Caco-2 (cell line): ENCODE results near the gene REELD1. TPM values are rescaled to one million over a fixed set of nuclear protein-coding genes. Genes with fewer than 3 reads are reported as not detected.

Experiments used
- BruUV-seq: library from RNA; stranded (reverse); fragments of 400-500 nt; replicated peaks from 2 replicates; lab custom pipeline; 2021; lab: Mats Ljungman, UMichigan
- CTCF ChIA-PET: fragments of 300-600 bp; sonication (Branson Sonifier 250); formaldehyde crosslinking; loops from one replicate; lab custom pipeline; 2022; ENCODE audit warnings: antibody characterized with exemption; lab: Charles Lee
- POLR2A ChIA-PET: fragments of 300-600 bp; sonication (Branson Sonifier 250); formaldehyde crosslinking; loops from one replicate; lab custom pipeline; 2022; ENCODE audit warnings: antibody characterized with exemption; lab: Charles Lee
- DNase-seq, 2 experiments: peaks; one replicate each; pipeline versions ENCODE4 v3.0.0 to v3.0.0-alpha.2; 2020 to 2022
- H3K27me3 ChIP-seq: replicated peaks from 2 replicates; pipeline ENCODE4 v1.6.0; 2011; ENCODE audit warnings: low read length; ENCODE audit not compliant: control insufficient read depth, insufficient read depth
- H3K36me3 ChIP-seq: 2 replicates; pipeline ENCODE4 v1.5.1; 2011; ENCODE audit warnings: low read length; ENCODE audit not compliant: control insufficient read depth, insufficient read depth
- H3K4me1 ChIP-seq: fragments of 250-450 bp; sonication (Bioruptor Pico); 2 replicates; pipeline ENCODE4 v1.5.1; 2020; ENCODE audit warnings: mild to moderate bottlenecking
- H3K4me3 ChIP-seq: 2 replicates; pipeline ENCODE4 v1.5.1; 2011; ENCODE audit warnings: low read depth, mild to moderate bottlenecking, control low read depth, low read length
- H3K9me3 ChIP-seq: fragments of 250-450 bp; sonication (Bioruptor Pico); 2 replicates; pipeline ENCODE4 v1.5.1; 2020; ENCODE audit warnings: mild to moderate bottlenecking, moderate library complexity
- H3K27ac Mint-ChIP-seq: one replicate; pipeline ENCODE4 v1.8.0; 2022; ENCODE audit warnings: mixed read lengths; ENCODE audit not compliant: unreplicated experiment
- H3K27me3 Mint-ChIP-seq: one replicate; pipeline ENCODE4 v1.8.0; 2022; ENCODE audit warnings: mixed read lengths; ENCODE audit not compliant: insufficient read depth, unreplicated experiment
- H3K36me3 Mint-ChIP-seq: one replicate; pipeline ENCODE4 v1.8.0; 2022; ENCODE audit warnings: mild to moderate bottlenecking, mixed read lengths; ENCODE audit not compliant: insufficient read depth, unreplicated experiment
- H3K4me1 Mint-ChIP-seq: one replicate; pipeline ENCODE4 v1.8.0; 2022; ENCODE audit warnings: low read depth, mixed read lengths; ENCODE audit not compliant: unreplicated experiment
- H3K4me3 Mint-ChIP-seq: one replicate; pipeline ENCODE4 v1.8.0; 2022; ENCODE audit warnings: mild to moderate bottlenecking, moderate library complexity, mixed read lengths; ENCODE audit not compliant: unreplicated experiment
- H3K9me3 Mint-ChIP-seq: one replicate; pipeline ENCODE4 v1.8.0; 2022; ENCODE audit warnings: mixed read lengths; ENCODE audit not compliant: unreplicated experiment
- CTCF ChIP-seq, 2 experiments: fragments of 200-600 bp in 1 of 2; IDR thresholded peaks; 1 replicate in 1 of 2; 2 replicates in 1 of 2; pipeline versions ENCODE4 v1.5.1 to v1.8.0; 2011 to 2022; ENCODE audit warnings: antibody characterized with exemption in 1 of 2, control low read depth in 1 of 2, inconsistent platforms in 1 of 2, low read depth in 1 of 2, low read length in 1 of 2, mild to moderate bottlenecking in 1 of 2, moderate library complexity in 1 of 2; ENCODE audit not compliant: insufficient read depth in 1 of 2, severe bottlenecking in 1 of 2, unreplicated experiment in 1 of 2
- intact Hi-C: fragments of 100-400 bp; cut with micrococcal nuclease; formaldehyde crosslinking; loops from one replicate; pipeline ENCODE4 v1.10.0; 2022; ENCODE audit not compliant: unreplicated experiment
- total RNA-seq: library from RNA; stranded (reverse); gene quantifications from 2 replicates; pipeline ENCODE4 v1.2.3, GENCODE V29; 2022

The REELD1 gene
- total RNA-seq, 1 experiment from 2014 or later, result not detected

DNA sequence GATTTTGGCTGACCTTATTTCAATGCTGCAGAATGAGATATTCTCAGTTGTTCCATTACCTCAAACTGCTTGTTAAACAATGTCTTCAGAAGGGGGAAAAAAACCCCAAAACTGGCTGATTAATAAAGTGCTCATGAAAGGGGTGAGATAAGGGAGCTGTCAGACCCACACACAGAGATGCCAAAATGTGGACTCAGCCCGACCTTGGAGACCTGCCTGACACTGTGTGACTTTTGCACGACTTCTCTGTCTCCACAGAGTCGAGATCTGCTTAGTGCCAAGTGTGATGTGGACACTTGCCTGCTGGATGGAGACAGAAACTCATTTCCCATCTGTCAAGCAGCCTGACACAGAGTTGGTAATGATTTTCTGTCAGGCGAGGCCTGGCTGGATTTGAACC lies 31.5 kb downstream of the REELD1 start:
- no peak for TF ChIP-seq CTCF (IDR thresholded peaks at IDR 0.05; ENCODE audit: insufficient read depth in 1 of 2, low read depth in 1 of 2, low read length in 1 of 2, severe bottlenecking in 1 of 2, unreplicated experiment in 1 of 2)
- H3K4me1 ChIP-seq, result peaks cover 13% of the 10 kb centered on the region; the same call in 1 of the 2 replicates
- H3K4me3 ChIP-seq, result no peak overlapping the region
- ChIA-PET POLR2A (no interaction called here), CTCF (no interaction called here)
- no peak for DNase-seq
- no peaks in the 10 kb centered on the region for H3K27me3 Mint-ChIP-seq
- intact Hi-C loops, result no loop called here
- no peaks in the 10 kb centered on the region for H3K9me3 Mint-ChIP-seq
- BruUV-seq, result no TSS peak
- H3K27me3 ChIP-seq, result no peaks in the 10 kb centered on the region
- H3K4me1 Mint-ChIP-seq, result peaks cover 5% of the 10 kb centered on the region
- H3K27ac Mint-ChIP-seq, result no peak overlapping the region
- no peaks in the 10 kb centered on the region for H3K9me3 ChIP-seq
- H3K36me3 Mint-ChIP-seq, result peaks cover 6% of the 10 kb centered on the region
- H3K4me3 Mint-ChIP-seq, result no peak overlapping the region
- H3K36me3 ChIP-seq, result no peaks in the 10 kb centered on the region

DNA sequence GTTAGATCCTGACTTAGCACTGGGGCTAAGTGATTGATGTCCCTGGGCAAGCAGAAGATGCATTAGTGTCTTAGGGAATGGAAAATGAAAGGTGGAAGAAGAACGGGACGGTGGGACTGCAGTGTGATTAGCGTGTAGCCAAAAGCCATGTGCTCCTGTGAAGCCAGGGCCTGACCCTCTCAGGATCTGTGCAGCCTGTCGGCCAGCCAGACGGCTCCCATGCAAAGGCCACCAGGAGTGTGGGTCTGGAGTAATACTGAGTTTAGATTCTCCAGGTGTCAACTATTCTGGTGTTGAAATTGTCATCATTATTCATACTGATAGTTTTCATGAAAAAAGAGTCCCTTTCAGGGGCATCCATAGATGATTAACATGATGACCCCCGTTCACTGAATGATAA lies 32.0 kb downstream of the REELD1 start:
- CTCF ChIA-PET, result no interaction called here
- H3K4me1 ChIP-seq, result peaks cover 9% of the 10 kb centered on the region; the same call in 1 of the 2 replicates
- H3K27ac Mint-ChIP-seq, result no peak overlapping the region
- intact Hi-C loops, result no loop called here
- TF ChIP-seq CTCF (IDR thresholded peaks at IDR 0.05; ENCODE audit: insufficient read depth in 1 of 2, low read depth in 1 of 2, low read length in 1 of 2, severe bottlenecking in 1 of 2, unreplicated experiment in 1 of 2), result no peak
- no TSS peak for BruUV-seq
- DNase-seq, result no peak
- H3K4me3 Mint-ChIP-seq, result no peak overlapping the region
- peaks cover 6% of the 10 kb centered on the region for H3K36me3 Mint-ChIP-seq
- H3K4me3 ChIP-seq, result no peak overlapping the region
- H3K27me3 Mint-ChIP-seq, result no peaks in the 10 kb centered on the region
- no peaks in the 10 kb centered on the region for H3K36me3 ChIP-seq
- no peaks in the 10 kb centered on the region for H3K27me3 ChIP-seq
- H3K9me3 Mint-ChIP-seq, result no peaks in the 10 kb centered on the region
- POLR2A ChIA-PET, result no interaction called here
- H3K9me3 ChIP-seq, result no peaks in the 10 kb centered on the region
- peaks cover 5% of the 10 kb centered on the region for H3K4me1 Mint-ChIP-seq

GRCh38 chr4:146247356-146247755 lies 33.0 kb downstream of the REELD1 start:
- Mint-ChIP-seq H3K4me3 (no peak overlapping the region), H3K27ac (no peak overlapping the region), H3K9me3 (no peaks in the 10 kb centered on the region), H3K36me3 (peaks cover 6% of the 10 kb centered on the region), H3K27me3 (no peaks in the 10 kb centered on the region), H3K4me1 (no peaks in the 10 kb centered on the region)
- no peak for TF ChIP-seq CTCF (IDR thresholded peaks at IDR 0.05; ENCODE audit: insufficient read depth in 1 of 2, low read depth in 1 of 2, low read length in 1 of 2, severe bottlenecking in 1 of 2, unreplicated experiment in 1 of 2)
- Histone ChIP-seq H3K9me3 (no peaks in the 10 kb centered on the region), H3K27me3 (no peaks in the 10 kb centered on the region), H3K4me1 (peaks cover 7% of the 10 kb centered on the region), H3K36me3 (no peaks in the 10 kb centered on the region), H3K4me3 (no peak overlapping the region)
- intact Hi-C loops, result no loop called here
- ChIA-PET CTCF (interaction anchor here (0.5 kb wide), 1 partner anchor 1850 kb away, joined by 3 read pairs; no protein-coding TSS in a partner anchor), POLR2A (no interaction called here)
- BruUV-seq, result no TSS peak
- DNase-seq, result no peak
